NOMO-1 treated with dmso at 0.1 percent for 144 hours (cell line): ENCODE data around the gene TRMT10B.
A peak's percentile ranks its signal among the peaks of the same experiment; 100 is the strongest.
"Not testable (repeated sequence)": the region's sequence is repeated elsewhere in the genome, so short reads cannot be mapped to it uniquely, and the experiment has no call there.

Experiments used
- DNase-seq: peaks from one replicate; lab custom pipeline; 2025; ENCODE audit not compliant: unreplicated experiment; lab: John Stamatoyannopoulos, UW

Gene TRMT10B

DNA sequence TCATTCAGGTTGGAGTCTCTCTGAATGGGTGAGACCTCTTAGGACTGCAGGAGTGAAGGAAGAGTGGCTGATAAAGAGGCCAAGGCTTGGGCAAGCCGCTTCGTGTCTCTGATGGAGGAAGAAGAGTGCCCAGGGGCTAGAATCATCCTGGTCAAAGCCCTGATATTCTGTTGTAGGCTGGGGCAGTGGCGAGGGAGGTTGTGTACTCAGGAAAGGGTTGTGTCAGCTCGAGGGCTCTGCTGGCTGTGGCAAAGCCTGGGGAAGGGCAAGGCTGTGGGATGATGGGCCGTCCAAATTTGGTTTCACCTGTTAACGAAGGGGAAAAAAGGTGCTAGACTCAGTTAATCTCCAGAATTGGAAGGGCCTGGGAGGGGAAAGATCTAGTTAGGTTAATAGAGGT, 2.4 kb upstream of the TRMT10B start:
- no peak for DNase-seq

GRCh38 chr9:37751704-37752103, 1.9 kb upstream of the TRMT10B start:
- not testable (repeated sequence) for DNase-seq

- not testable (repeated sequence) for DNase-seq
Measured at GRCh38 chr9:37752112-37752511, 1.5 kb upstream of the TRMT10B start.

DNA sequence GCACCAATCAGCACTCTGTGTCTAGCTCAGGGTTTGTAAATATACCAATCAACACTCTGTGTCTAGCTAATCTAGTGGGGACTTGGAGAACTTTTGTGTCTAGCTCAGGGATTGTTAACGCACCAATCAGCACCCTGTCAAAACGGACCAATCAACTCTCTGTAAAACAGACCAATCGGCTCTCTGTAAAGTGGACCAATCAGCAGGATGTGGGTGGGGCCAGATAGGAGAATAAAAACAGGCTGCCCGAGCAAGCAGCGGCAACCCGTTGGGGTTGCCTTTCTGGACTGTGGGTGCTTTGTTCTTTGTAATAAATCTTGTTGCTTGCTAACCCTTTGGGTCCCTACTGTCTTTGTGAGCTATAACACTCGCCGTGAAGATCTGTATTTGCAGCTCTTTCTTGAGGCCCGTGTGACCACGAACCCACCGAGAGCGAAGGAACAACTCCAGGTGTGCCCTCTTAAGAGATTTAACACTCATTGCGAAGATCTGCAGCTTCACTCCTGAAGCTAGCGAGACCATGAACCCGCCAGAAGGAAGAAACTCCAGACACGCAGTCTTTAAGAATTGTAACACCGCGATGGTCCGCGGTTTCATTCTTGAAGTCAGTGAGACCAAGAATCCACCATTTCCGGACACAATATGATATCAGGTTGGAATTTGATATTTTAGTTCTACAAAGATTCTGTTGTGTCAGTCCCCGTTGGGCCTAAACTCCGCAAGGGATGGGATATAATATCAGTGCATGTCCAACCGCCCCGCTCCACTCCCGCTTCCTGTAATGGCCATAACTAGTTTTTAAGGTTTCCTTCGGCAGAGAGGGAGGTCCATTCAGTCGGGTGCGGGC, 740 bp upstream of the TRMT10B start:
- DNase-seq, result no peak

GRCh38 chr9:37758747-37759146, 5.1 kb downstream of the TRMT10B start:
- DNase-seq, result no peak

DNA sequence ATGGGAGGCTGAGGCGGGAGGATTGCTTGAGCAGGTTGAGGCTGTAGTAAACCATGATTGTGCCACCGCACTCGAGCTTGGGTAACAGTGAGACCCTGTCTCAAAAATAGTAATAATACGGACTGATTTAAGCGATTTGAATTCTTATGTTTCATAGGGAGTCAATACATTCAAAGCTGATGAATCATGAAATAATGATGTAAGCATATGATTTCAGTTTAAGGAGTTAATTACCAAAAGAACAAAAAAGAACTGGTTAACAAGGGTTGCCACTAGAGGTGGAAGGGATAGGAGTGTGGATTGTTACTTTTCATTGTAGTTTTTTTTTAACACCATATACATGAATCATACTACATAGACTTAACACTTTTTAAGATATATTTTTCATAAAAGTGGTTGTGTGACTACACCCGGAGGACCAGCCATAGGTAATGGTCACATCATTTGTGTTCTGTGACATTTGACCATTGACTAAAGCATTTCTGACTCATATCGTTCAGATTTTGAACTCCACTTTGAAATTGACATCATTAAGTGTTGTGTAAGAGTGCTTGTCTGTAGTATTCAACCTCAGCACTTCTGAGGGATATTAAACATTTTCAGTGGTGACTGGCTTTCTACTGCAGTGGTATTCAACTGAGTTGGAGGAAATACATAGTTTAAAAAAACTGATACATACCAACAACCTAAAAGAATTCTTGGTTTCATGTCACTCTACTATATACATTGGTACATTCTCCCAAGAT, 7.0 kb downstream of the TRMT10B start:
- DNase-seq, result no peak

DNA sequence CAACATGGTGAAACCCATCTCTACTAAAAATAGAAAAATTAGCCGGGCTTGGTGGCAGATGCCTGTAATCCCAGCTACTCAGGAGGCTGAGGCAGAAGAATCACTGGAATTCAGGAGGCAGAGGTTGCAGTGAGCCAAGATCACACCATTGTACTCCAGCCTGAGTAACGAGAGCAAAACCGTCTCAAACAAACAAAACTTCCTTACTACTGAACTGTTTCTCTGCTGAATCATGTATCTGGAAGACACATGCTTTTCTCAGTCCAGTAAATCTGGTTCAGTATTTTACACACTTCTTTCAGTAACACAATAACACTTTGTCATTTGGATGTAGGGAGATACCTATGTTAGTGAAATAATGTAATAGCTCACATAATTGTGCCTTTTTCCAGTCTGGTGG, 7.9 kb downstream of the TRMT10B start:
- DNase-seq, result no peak

DNA sequence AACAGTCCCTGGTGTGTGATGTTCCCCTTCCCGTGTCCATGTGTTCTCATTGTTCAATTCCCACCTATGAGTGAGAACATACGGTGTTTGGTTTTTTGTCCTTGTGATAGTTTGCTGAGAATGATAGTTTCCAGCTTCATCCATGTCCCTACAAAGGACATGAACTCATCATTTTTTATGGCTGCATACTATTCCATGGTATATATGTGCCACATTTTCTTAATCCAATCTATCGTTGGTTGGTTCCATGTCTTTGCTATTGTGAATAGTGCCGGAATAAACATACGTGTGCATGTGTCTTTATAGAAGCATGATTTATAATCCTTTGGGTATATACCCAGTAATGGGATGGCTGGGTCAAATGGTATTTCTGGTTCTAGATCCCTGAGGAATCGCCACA, 11.7 kb downstream of the TRMT10B start:
- not testable (repeated sequence) for DNase-seq

- no peak for DNase-seq
Measured at GRCh38 chr9:37769306-37769705, 15.7 kb downstream of the TRMT10B start.

DNA sequence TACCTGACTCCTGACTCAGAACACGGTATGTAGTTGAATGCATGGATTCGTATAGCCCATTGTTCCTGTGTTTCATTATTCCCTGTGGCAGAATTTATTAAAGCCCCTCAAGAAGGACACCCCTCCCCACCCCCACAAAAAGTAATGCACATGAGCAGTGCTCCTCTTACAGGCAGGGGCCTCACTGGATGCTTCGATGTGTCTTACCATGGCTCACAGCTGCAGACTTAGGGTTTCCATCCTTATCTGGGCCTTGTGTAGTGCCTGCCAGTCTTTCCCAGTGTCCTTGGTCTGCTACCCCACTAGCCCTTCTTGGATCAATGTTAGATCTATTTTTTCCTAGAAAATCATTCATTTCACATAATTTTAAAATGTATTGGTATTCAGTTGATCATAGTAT, 16.4 kb downstream of the TRMT10B start:
- no peak for DNase-seq

DNA sequence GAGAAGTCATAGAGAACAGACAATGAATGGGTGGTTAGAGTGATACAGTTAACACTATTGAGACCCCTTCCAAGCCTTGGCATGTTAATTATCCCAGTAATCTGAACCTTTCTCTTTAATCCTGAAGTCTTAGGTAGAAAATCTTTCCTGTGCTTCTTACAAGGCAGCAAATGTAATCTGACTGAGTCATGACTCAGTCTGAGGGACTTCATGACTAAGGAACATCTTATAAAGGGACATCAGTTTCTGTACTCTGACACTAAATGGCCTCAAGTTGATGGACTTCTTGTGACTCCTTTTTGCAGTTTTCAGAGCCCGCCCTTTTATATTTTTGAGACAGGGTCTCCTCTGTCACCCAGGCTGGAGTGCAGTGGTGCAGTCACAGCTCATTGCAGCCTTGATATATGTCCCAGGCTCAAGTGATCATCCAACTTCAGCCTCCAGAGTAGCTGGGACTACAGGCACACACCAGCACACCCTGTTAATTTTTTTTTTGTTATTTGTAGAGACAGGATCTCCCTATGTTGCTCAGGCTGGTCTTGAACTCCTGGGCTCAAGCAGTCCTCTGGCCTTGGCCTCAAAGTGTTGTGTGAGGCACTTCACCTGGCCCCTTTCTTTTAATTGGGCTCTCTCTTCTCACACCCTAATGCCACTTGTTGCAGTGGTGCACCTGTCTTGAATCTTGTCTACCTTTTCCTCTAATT, 21.8 kb downstream of the TRMT10B start:
- no peak for DNase-seq

- no peak for DNase-seq
Measured at GRCh38 chr9:37776328-37776727, 22.7 kb downstream of the TRMT10B start.

GRCh38 chr9:37778534-37778933, 24.9 kb downstream of the TRMT10B start:
- DNase-seq, result no peak

- no peak for DNase-seq
Measured at GRCh38 chr9:37784291-37784615, 30.6 kb downstream of the TRMT10B start.

DNA sequence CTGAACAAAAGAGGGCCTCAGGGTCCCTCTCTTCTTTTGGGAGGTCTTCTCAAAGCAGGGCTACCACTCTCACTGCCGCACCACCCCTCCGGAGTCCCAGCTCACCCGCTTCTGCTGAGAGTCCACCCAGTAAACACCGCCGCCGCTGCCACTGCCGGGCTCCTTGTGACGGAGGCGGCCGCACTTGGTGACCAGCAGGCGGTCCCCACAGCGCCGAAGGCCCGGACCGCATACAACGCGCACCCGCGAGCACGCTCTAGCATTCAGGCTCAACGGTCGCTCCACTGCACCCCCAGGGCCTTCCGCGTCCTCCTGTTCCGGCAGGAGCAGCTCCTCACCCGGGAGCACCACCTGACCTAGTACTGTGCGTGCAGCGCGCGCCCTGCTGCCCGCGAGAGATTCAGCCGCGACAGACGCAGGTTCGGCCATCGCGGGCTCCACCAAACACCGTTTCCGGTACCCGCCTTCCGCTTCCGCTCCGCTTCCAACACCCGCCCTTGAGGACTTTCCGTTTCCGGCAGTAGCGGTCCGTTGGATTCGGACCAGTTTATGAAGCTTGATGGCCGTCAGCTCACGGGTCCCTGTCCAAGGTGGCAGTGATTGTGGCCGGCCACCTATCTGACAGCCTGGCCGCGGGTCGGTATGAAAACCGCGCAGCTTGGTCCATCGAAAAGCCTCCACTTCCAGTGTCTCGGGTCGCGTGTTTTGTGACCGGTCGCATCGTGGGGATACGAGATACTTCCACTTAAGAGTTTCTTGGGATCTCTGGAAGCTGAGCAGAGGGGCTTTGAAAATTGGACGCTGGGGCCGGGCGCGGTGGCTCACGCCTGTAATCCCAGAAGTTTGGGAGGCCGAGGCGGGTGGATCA, 31.2 kb downstream of the TRMT10B start, which contains the start of gene EXOSC3:
Gene EXOSC3, minus strand, starts transcription at position 449 of the 868 bp plus-strand sequence. Its CDS starts 20 bp downstream, at position 429.
- DNase-seq, result peak; percentile 70

GRCh38 chr9:37787059-37787458, 33.5 kb downstream of the TRMT10B start:
- DNase-seq, result no peak

GRCh38 chr9:37788332-37788731, 34.7 kb downstream of the TRMT10B start:
- DNase-seq, result no peak

DNA sequence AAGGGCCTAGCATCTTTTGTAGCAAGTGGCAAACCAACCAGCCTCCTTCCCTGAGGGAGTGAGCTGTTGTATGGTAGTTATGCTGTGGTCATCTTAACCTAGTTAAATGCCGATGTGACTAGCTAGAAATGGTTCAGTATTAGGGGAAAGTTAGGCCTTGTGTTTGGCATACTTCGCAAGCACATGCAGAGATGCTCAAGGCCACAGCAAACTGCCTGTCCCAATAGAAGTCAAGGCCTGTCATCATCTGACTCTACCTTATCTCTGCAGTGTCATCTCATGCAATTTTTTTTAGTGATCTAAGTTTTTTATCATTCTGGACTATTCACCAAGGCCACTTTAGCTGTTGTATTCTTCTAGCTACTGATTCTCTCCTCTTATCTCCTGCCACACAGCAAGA, 36.5 kb downstream of the TRMT10B start:
- no peak for DNase-seq

GRCh38 chr9:37792122-37792521, 38.5 kb downstream of the TRMT10B start:
- DNase-seq, result no peak

DNA sequence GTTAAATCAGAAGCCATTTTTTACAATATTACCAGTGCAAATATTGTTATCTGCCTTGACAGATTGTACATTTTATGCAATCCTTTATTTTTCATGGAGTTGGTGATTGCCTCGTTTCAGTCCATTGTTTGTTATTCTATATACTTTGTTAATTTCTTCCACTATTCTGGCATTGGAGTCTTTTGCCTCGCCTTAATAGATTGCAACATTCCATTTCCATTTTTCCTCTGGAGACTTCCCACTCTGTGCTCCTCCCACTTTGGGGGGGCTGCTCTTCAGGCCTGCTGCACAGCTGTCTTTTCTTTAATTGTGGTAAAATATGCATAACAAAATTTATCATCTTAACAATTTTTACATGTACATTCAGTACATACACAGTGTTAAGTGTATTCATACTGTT, 42.6 kb downstream of the TRMT10B start:
- DNase-seq, result no peak

DNA sequence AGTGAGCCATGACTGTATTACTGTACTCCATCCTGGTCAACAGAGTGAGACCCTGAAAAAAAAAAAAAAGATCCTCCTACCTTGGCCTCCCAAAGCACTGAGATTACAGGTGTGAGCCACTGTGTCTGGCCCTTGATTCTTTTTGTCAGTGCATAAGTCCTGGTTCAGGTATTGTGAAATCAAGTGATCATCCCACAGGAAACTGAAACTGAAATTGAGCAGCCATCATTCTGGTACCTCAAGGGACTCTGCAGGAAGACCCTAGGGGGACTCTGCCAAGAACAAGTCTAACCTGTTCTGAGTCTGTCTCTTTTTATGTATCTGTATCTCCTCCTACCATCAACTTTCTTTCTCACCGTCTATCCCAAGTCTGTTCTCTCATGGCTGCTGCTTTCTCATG, 45.1 kb downstream of the TRMT10B start:
- DNase-seq, result no peak
